Activated CD8-positive, alpha-beta memory T cell treated with anti-CD3 and anti-CD28 coated beads, Interleukin-2, amount 50 U/mL, for 24 hours (primary cell): ENCODE data around the gene ZFP36L1.
"Not testable (repeated sequence)": the region's sequence is repeated elsewhere in the genome, so short reads cannot be mapped to it uniquely, and the experiment has no call there.

Source experiments
- DNase-seq: peaks from one replicate; pipeline ENCODE4 v3.0.0-alpha.2; 2020; ENCODE audit errors: extremely low read depth

Gene ZFP36L1

GRCh38 chr14:68784226-68784910, 8.5 kb downstream of the ZFP36L1 start:
- no peak for DNase-seq

GRCh38 chr14:68783408-68784225, 9.2 kb downstream of the ZFP36L1 start:
- DNase-seq: no peak

- DNase-seq: no peak
Observed at GRCh38 chr14:68782091-68782981, 10.5 kb downstream of the ZFP36L1 start.

GRCh38 chr14:68781161-68782021, 11.5 kb downstream of the ZFP36L1 start:
- DNase-seq: no peak

GRCh38 chr14:68780358-68781160, 12.3 kb downstream of the ZFP36L1 start:
- no peak for DNase-seq

GRCh38 chr14:68779761-68780323, 13.0 kb downstream of the ZFP36L1 start:
- DNase-seq: no peak

GRCh38 chr14:68777644-68778043, 15.2 kb downstream of the ZFP36L1 start:
- no peak for DNase-seq

- DNase-seq: no peak
Observed at GRCh38 chr14:68775614-68776126, 17.2 kb downstream of the ZFP36L1 start.

- DNase-seq: no peak
Observed at GRCh38 chr14:68774771-68775613, 17.9 kb downstream of the ZFP36L1 start.

GRCh38 chr14:68772761-68773381, 20.0 kb downstream of the ZFP36L1 start:
- no peak for DNase-seq

- no peak for DNase-seq
Observed at GRCh38 chr14:68771631-68772030, 21.2 kb downstream of the ZFP36L1 start.

- DNase-seq: no peak
Observed at GRCh38 chr14:68770553-68771286, 22.1 kb downstream of the ZFP36L1 start.

GRCh38 chr14:68770051-68770450, 22.8 kb downstream of the ZFP36L1 start:
- DNase-seq: no peak

- no peak for DNase-seq
Observed at GRCh38 chr14:68768316-68768715, 24.6 kb downstream of the ZFP36L1 start.

- DNase-seq: no peak
Observed at GRCh38 chr14:68767248-68767645, 25.6 kb downstream of the ZFP36L1 start.

GRCh38 chr14:68766299-68767247, 26.3 kb downstream of the ZFP36L1 start:
- no peak for DNase-seq

GRCh38 chr14:68763843-68764242, 29.0 kb downstream of the ZFP36L1 start:
- DNase-seq: not testable (repeated sequence)
